GM19351 (cell line): ENCODE results near the gene KDM8.
"Not testable (repeated sequence)": the region's sequence is repeated elsewhere in the genome, so short reads cannot be mapped to it uniquely, and the experiment has no call there.

Source experiments
- ATAC-seq: cut with Tn5 transposase; IDR thresholded peaks from one replicate; pipeline ENCODE4 v1.9.1; 2021; ENCODE audit warnings: mild to moderate bottlenecking, moderate library complexity; ENCODE audit not compliant: unreplicated experiment

KDM8 gene

GRCh38 chr16:27241658-27242057, 38.3 kb downstream of the KDM8 start:
- no peak for ATAC-seq

- no peak for ATAC-seq
Observed at GRCh38 chr16:27242398-27242797, 39.1 kb downstream of the KDM8 start.

- ATAC-seq: no peak
Observed at GRCh38 chr16:27242868-27243590, 39.7 kb downstream of the KDM8 start.

DNA sequence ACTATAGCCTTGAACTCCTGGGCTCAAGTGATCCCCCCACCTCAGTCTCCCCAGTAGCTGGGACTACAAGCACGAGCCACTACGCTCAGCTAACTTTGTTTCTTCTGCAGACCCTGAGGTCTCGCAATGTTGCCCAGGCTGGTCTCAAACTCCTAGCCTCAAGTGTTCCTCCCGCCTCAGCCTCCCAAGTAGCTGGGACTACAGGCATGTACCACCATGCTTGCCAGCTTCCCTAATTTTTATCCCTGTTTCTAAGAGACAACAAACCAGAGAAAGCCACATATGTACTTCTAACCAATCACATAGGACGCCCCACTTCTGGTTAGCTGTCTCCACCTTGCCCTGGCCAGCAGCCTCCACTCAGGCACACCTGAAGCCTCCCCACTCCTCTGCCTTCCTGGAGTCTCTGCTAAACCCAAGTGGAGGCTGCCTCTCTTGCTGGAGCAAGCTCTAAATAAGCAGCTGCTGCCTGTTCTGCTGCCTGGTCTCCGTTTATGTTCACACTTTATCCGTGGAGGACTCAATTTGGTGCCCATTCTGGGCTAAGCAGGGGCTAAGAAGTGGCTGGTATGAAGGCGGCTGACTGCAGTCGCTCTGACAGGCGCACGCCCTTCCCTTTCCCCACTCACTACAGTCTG, 40.5 kb downstream of the KDM8 start:
- no peak for ATAC-seq

- no peak for ATAC-seq
Observed at GRCh38 chr16:27244363-27244755, 41.0 kb downstream of the KDM8 start.

DNA sequence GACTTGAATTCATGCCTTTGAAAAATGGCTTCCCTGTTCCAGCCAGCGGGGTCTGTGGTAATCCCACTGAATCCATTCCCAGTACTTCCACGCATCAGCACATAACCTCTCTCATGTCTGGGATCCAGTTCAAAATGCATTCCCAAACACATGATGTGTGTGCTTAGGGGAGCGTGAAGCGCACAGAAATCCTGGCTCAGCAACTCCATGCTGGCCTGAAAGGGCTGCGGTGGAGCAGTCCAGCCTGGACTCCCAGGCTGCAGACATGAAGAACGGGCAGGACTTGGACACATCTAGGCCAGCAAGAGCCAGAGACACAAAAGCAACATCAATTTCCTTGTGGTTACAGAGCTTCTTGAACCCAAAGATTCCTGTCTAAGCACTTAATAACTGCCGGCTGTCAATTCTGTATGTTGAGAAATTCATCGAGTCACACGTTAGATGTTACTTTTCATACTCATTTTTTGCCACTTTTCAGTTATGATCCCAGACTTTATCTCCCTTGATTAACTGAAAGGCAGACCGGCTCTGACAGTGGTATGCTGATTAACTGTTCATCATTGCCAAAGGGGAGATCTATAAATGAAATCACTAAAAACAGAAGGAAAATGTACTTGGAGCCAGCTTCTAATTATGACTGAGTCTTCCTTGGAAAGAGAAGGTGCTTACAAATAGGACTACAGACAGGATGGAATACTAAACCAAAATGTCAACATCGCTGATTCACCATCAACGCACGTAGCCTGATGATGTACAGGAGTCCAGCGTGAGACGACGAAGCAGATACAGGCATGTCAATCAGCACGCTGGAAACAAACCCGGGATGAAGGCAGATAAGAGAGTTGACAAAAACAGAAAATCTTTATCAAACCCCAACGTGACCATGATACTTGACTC, 42.2 kb downstream of the KDM8 start:
- no peak for ATAC-seq

DNA sequence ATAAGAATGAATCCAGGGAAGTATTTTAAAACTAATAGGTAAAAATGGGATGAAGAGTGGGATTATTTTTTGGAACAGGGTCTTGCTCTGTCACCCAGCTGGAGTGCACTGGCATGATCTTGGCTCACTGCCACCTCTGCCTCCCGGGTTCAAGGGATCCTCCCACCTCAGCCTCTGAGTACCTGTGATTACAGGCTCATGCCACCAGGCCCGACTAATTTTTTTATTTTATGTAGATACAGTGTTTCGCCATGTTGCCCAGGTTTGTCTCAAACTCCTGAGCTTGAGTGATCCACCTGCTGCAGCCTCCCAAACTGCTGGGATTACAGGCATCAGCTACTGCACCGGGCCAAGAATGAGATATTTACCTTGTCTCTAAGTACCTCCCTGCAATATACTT, 43.1 kb downstream of the KDM8 start:
- no peak for ATAC-seq

DNA sequence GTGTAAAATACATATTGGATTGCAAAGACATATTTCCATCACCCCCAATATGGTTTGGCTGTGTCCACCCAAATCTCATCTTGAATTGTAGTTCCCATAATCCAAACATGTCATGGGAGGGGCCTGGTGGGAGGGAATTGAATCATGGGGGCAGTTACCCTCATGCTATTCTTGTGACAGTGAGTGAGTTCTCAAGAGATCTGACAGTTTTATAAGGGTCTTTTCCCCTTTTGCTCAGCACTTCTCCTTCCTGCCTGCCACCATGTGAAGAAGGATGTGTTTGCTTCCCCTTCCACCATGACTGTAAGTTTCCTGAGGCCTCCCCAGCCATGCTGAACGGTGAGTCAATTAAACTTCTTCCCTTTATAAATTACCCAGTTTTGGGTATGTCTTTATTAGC, 43.8 kb downstream of the KDM8 start:
- not testable (repeated sequence) for ATAC-seq

- no peak for ATAC-seq
Observed at GRCh38 chr16:27248036-27248435, 44.7 kb downstream of the KDM8 start.

- ATAC-seq: not testable (repeated sequence)
Observed at GRCh38 chr16:27248886-27249285, 45.6 kb downstream of the KDM8 start.

DNA sequence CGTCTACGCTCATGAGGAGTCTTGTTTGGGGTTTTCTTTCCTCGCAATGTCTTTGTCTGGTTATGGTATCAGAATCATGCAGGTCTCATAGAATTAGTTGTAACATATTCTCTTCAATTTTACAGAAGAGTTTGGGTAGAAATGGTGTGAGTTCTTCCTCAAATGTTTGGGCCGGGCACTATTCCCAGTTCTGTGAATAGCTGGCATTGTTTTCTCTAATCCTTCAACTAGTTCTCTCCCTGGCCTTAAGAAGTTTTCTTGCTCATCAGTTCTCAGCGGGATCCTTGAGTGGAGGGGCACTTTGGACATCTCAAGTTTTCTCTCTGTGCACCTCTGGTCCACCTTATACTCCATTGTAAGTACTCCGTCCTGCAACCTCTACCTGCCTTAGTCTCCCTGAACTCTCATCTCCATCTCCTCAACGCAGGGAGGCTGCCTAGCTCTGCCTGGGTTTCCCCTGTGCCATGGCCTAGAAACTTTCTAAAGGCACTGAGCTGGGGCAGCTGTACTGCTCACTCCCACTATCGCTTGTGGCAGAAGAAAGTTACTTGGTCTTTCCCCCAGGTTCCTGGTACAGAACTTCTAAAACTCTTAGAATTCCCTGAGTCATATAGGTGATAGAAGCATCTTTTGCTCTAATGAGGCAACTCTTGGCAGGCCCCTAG, 48.3 kb downstream of the KDM8 start:
- no peak for ATAC-seq

GRCh38 chr16:27252206-27252585, 48.9 kb downstream of the KDM8 start:
- no peak for ATAC-seq

GRCh38 chr16:27253526-27253930, 50.2 kb downstream of the KDM8 start:
- no peak for ATAC-seq

- peak; percentile 93 for ATAC-seq
Observed at GRCh38 chr16:27254262-27254811, 51.0 kb downstream of the KDM8 start.

DNA sequence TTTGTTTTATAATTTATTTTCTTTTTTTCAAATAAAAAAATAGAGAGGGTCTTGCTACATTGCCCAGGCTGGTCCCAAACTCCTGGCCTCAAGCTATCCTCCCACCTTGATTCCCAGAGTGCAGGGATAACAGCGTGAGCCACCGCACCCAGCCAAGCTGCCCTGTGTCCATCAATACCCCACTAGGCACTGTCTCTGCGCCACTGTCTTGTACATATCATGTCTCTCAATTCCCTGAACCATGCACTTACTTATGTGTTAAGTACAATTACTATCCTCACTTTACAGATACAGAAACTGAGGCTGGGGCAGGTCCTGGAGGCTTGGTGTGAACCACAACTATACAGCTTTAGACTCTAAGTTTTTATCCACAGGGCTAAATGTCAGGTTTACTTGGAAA, 53.5 kb downstream of the KDM8 start:
- no peak for ATAC-seq

- ATAC-seq: no peak
Observed at GRCh38 chr16:27257271-27257670, 53.9 kb downstream of the KDM8 start.

GRCh38 chr16:27258241-27258734, 55.0 kb downstream of the KDM8 start:
- no peak for ATAC-seq

DNA sequence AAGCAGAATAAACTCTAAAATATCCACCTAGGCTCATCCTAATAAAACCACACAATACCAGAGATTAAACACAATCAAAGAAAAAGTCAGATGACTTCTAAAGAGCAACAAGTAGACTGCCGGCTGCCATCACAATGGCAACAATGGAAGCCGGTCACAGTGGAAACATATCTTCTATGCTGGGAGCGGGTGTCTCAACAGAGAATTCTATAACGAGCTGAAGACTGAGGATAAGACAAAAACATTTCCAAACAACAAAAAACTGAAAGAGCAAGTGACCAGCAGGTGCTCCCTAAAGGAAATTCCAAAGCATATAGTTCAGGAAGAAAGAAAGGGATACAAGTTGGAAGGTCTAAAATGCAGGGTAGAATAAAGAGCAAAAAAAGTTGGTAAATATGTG, 56.4 kb downstream of the KDM8 start:
- ATAC-seq: no peak

DNA sequence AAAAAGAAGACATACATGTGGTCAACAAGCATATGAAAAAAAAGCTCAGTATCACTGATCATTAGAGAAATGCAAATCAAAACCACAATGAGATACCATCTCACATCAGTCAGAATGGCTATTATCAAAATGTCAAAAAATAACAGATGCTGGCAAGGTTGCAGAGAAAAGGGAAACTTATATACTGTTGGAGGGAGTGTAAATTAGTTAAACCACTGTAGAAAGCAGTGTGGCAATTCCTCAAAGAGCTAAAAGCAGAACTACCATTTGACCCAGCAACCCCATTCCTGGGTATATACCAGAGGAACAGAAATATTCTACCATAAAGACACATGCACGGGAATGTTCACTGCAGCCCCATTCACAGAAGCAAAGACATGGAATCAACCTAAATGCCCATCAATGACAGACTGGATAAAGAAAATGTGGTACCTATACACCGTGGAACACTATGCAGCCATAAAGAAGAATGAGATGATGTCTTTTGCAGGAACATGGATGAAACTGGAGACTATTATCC, 59.6 kb downstream of the KDM8 start:
- ATAC-seq: not testable (repeated sequence)

- no peak for ATAC-seq
Observed at GRCh38 chr16:27264151-27264550, 60.8 kb downstream of the KDM8 start.
